H1 (cell line): ENCODE measurements around the gene SELENOF. TPM values are rescaled to one million over a fixed set of nuclear protein-coding genes. Genes with fewer than 3 reads are reported as not detected.

Experiments
- JUND ChIP-seq: IDR thresholded peaks from 2 replicates; pipeline ENCODE4 v1.6.1; 2011; ENCODE audit warnings: mild to moderate bottlenecking, improper control_type of control experiment, low read length
- RBBP5 ChIP-seq: IDR thresholded peaks from 2 replicates; pipeline ENCODE4 v1.7.1; 2012; ENCODE audit warnings: low read depth, mild to moderate bottlenecking, inconsistent platforms, low read length, moderate library complexity, borderline replicate concordance
- TAF1 ChIP-seq: IDR thresholded peaks from 2 replicates; pipeline ENCODE4 v1.6.1; 2011; ENCODE audit warnings: mild to moderate bottlenecking, low read depth, low read length
- polyA plus RNA-seq, 7 experiments: library from polyadenylated mRNA; depleted of rRNA in 3 of 7; stranded (reverse) in 5 of 7; unstranded in 2 of 7; fragments of >200 nt in 5 of 7; fragments of 200-250 nt in 2 of 7; gene quantifications; 1 replicate in 5 of 7; 2 replicates in 1 of 7; 4 replicates in 1 of 7; pipeline versions ENCODE4 v1.2.1 to v1.2.3, GENCODE V29; 2011 to 2013; ENCODE audit warnings: missing spikeins in 2 of 7, mixed read lengths in 2 of 7
- total RNA-seq: library from RNA; stranded (reverse); fragmentation: NEBNext Ultra II Directional; extraction: Animal tissue kit (Norgen Biotek cat#: 25700); gene quantifications from 2 replicates; pipeline ENCODE4 v1.2.1, GENCODE V29; 2021
- TF ChIP-seq, protein P1 (sequence below): fragments of 300-600 bp; sonication (generic); IDR thresholded peaks from 2 replicates; pipeline ENCODE4 v1.7.1; 2012; ENCODE audit warnings: low read length, moderate library complexity, mild to moderate bottlenecking, inconsistent platforms; ENCODE audit not compliant: insufficient replicate concordance

The SELENOF gene
- total and polyA plus RNA-seq, 2 of the 8 experiments (the other 6 are each of a cell fraction or from before 2014, with no cell fraction given): 70.7 to 163 TPM

DNA sequence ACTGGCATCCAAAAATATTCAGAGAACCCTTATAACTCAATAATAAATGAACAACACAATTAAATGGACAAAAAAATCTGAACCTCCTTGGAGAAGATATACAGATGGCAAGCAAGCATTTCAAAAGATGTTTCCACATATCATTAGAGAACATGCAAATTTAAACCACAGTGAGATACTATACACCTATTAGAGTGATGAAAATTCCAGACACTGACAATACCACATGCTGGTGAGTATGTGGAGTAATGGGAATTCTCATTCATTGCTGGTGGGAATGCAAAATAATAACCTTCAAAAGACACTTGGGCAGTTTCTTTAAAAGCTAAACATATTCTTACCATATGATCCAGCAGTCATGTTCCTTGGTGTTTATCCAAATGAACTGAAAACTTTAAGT, 46.6 kb upstream of the SELENOF start (continued):
- TF ChIP-seq, protein P1, sequence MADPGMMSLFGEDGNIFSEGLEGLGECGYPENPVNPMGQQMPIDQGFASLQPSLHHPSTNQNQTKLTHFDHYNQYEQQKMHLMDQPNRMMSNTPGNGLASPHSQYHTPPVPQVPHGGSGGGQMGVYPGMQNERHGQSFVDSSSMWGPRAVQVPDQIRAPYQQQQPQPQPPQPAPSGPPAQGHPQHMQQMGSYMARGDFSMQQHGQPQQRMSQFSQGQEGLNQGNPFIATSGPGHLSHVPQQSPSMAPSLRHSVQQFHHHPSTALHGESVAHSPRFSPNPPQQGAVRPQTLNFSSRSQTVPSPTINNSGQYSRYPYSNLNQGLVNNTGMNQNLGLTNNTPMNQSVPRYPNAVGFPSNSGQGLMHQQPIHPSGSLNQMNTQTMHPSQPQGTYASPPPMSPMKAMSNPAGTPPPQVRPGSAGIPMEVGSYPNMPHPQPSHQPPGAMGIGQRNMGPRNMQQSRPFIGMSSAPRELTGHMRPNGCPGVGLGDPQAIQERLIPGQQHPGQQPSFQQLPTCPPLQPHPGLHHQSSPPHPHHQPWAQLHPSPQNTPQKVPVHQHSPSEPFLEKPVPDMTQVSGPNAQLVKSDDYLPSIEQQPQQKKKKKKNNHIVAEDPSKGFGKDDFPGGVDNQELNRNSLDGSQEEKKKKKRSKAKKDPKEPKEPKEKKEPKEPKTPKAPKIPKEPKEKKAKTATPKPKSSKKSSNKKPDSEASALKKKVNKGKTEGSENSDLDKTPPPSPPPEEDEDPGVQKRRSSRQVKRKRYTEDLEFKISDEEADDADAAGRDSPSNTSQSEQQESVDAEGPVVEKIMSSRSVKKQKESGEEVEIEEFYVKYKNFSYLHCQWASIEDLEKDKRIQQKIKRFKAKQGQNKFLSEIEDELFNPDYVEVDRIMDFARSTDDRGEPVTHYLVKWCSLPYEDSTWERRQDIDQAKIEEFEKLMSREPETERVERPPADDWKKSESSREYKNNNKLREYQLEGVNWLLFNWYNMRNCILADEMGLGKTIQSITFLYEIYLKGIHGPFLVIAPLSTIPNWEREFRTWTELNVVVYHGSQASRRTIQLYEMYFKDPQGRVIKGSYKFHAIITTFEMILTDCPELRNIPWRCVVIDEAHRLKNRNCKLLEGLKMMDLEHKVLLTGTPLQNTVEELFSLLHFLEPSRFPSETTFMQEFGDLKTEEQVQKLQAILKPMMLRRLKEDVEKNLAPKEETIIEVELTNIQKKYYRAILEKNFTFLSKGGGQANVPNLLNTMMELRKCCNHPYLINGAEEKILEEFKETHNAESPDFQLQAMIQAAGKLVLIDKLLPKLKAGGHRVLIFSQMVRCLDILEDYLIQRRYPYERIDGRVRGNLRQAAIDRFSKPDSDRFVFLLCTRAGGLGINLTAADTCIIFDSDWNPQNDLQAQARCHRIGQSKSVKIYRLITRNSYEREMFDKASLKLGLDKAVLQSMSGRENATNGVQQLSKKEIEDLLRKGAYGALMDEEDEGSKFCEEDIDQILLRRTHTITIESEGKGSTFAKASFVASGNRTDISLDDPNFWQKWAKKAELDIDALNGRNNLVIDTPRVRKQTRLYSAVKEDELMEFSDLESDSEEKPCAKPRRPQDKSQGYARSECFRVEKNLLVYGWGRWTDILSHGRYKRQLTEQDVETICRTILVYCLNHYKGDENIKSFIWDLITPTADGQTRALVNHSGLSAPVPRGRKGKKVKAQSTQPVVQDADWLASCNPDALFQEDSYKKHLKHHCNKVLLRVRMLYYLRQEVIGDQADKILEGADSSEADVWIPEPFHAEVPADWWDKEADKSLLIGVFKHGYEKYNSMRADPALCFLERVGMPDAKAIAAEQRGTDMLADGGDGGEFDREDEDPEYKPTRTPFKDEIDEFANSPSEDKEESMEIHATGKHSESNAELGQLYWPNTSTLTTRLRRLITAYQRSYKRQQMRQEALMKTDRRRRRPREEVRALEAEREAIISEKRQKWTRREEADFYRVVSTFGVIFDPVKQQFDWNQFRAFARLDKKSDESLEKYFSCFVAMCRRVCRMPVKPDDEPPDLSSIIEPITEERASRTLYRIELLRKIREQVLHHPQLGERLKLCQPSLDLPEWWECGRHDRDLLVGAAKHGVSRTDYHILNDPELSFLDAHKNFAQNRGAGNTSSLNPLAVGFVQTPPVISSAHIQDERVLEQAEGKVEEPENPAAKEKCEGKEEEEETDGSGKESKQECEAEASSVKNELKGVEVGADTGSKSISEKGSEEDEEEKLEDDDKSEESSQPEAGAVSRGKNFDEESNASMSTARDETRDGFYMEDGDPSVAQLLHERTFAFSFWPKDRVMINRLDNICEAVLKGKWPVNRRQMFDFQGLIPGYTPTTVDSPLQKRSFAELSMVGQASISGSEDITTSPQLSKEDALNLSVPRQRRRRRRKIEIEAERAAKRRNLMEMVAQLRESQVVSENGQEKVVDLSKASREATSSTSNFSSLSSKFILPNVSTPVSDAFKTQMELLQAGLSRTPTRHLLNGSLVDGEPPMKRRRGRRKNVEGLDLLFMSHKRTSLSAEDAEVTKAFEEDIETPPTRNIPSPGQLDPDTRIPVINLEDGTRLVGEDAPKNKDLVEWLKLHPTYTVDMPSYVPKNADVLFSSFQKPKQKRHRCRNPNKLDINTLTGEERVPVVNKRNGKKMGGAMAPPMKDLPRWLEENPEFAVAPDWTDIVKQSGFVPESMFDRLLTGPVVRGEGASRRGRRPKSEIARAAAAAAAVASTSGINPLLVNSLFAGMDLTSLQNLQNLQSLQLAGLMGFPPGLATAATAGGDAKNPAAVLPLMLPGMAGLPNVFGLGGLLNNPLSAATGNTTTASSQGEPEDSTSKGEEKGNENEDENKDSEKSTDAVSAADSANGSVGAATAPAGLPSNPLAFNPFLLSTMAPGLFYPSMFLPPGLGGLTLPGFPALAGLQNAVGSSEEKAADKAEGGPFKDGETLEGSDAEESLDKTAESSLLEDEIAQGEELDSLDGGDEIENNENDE: no peak
- TF ChIP-seq RBBP5 (no peak), TAF1 (no peak), JUND (no peak)
